ENCODE results near the gene SLC4A7. TPM values are rescaled to one million over a fixed set of nuclear protein-coding genes. Genes with fewer than 3 reads are reported as not detected.
A peak's percentile ranks its signal among the peaks of the same experiment; 100 is the strongest.

Gene SLC4A7
- total RNA-seq, 1 experiment from 2014 or later: 101 TPM

DNA sequence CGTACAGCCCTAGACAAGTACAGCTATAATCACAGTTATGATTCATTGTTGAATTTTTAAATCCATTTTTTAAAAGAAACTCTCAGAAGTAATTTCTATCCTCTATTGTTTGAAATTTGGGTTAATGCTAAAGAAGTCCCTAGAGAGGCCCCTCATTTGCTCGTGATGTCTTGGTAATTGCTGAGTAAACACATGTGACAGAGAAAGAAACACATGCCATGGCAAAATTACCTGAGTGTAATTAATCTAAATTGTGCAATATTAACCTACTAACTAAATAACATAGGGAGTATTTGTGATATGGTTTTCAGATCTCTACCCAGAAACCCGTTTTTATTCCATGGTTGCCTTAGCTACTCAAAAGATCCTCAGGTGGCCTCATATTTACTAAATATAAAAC is 125.8 kb downstream of the SLC4A7 start:
- Histone ChIP-seq H3K9ac (ENCODE audit: low read length) (no peak overlapping the region), H3K4me1 (ENCODE audit: low read length) (peaks cover 27% of the 10 kb centered on the region), H3K36me3 (ENCODE audit: insufficient read depth, low read length) (no peaks in the 10 kb centered on the region), H3K4me2 (ENCODE audit: low read depth, low read length, poor library complexity, severe bottlenecking) (no peak overlapping the region), H3K27ac (ENCODE audit: low read length) (no peak overlapping the region), H3K9me3 (ENCODE audit: low read length) (no peaks in the 10 kb centered on the region), H3K79me2 (ENCODE audit: low read length) (no peaks in the 10 kb centered on the region), H2AFZ (ENCODE audit: low read length) (no peak overlapping the region), H3K9me2 (replicated peaks; ENCODE audit: insufficient read depth, low read length) (no peaks in the 10 kb centered on the region), H3K4me3 (ENCODE audit: low read length) (no peak overlapping the region), H3K27me3 (ENCODE audit: low read length) (no peaks in the 10 kb centered on the region), H4K20me1 (ENCODE audit: insufficient read depth, low read depth, low read length) (no peaks in the 10 kb centered on the region)
- no peak for DNase-seq

DNA sequence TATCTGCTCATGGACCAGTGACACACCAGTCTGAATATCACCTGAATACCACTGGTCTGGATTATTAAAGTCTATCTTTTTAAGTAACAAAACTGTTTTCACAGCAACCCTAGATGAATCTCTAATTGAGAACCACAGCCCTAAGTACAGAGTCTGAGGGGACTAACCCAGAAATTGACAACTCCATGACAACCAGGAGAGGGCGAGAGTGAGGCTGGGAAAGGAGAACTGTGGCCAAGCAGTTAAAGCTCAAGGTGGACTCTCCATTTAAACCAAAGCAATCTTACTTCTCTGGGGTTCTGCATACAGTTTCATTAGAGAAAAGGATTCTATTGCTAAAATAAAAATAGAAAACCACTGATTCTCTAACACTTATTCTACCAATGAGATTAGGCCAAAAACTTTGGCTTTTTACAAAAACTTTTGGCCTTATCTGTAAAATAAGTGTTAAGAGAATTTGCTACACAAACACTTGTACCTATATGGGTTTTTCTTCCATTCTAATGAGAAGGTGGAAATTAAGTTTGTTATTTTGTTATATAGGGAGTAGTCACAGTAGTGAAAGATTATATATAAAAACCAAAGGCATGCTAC is 126.4 kb downstream of the SLC4A7 start:
- peak; percentile 86 for DNase-seq
- no peak overlapping the region for H2AFZ ChIP-seq (ENCODE audit: low read length)

DNA sequence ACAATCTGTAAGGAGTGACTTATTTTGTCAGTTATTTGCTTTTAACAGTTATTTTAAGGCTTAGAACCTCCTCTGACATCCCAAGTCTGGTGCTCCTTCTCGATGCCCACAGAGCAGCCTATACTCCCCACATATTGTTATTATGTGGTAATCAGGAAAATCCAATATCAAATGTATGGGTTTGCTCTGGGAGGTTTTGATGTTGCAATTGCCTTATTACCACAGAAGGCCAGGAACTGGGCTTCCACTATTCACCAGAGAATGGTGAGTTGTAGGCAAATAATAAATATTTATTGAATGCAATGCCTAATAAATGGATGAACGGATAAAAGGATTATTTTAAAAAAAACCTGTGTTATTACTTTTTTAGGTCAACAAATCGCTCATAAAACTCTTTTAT is 127.2 kb downstream of the SLC4A7 start:
- H4K20me1 ChIP-seq (ENCODE audit: insufficient read depth, low read depth, low read length): no peaks in the 10 kb centered on the region
- no peak overlapping the region for H3K27ac ChIP-seq (ENCODE audit: low read length)
- no peak overlapping the region for H3K4me2 ChIP-seq (ENCODE audit: low read depth, low read length, poor library complexity, severe bottlenecking)
- H3K36me3 ChIP-seq (ENCODE audit: insufficient read depth, low read length): no peaks in the 10 kb centered on the region
- no peaks in the 10 kb centered on the region for H3K27me3 ChIP-seq (ENCODE audit: low read length)
- no peaks in the 10 kb centered on the region for H3K9me3 ChIP-seq (ENCODE audit: low read length)
- H3K9me2 ChIP-seq (replicated peaks; ENCODE audit: insufficient read depth, low read length): no peaks in the 10 kb centered on the region
- no peak overlapping the region for H3K4me3 ChIP-seq (ENCODE audit: low read length)
- H3K9ac ChIP-seq (ENCODE audit: low read length): no peak overlapping the region
- no peak overlapping the region for H2AFZ ChIP-seq (ENCODE audit: low read length)
- H3K4me1 ChIP-seq (ENCODE audit: low read length): peaks cover 23% of the 10 kb centered on the region
- H3K79me2 ChIP-seq (ENCODE audit: low read length): no peaks in the 10 kb centered on the region
- DNase-seq: no peak

More for the DNA sequence above, 126.4 kb downstream of the SLC4A7 start:
- no peak overlapping the region for H3K4me2 ChIP-seq (ENCODE audit: low read depth, low read length, poor library complexity, severe bottlenecking)
- H3K9ac ChIP-seq (ENCODE audit: low read length): no peak overlapping the region
- H3K79me2 ChIP-seq (ENCODE audit: low read length): no peaks in the 10 kb centered on the region
- H3K27me3 ChIP-seq (ENCODE audit: low read length): no peaks in the 10 kb centered on the region
- H3K9me2 ChIP-seq (replicated peaks; ENCODE audit: insufficient read depth, low read length): no peaks in the 10 kb centered on the region
- peaks cover 27% of the 10 kb centered on the region for H3K4me1 ChIP-seq (ENCODE audit: low read length)
- H3K36me3 ChIP-seq (ENCODE audit: insufficient read depth, low read length): no peaks in the 10 kb centered on the region
- no peaks in the 10 kb centered on the region for H3K9me3 ChIP-seq (ENCODE audit: low read length)
- H3K4me3 ChIP-seq (ENCODE audit: low read length): no peak overlapping the region
- no peaks in the 10 kb centered on the region for H4K20me1 ChIP-seq (ENCODE audit: insufficient read depth, low read depth, low read length)
- no peak overlapping the region for H3K27ac ChIP-seq (ENCODE audit: low read length)

DNA sequence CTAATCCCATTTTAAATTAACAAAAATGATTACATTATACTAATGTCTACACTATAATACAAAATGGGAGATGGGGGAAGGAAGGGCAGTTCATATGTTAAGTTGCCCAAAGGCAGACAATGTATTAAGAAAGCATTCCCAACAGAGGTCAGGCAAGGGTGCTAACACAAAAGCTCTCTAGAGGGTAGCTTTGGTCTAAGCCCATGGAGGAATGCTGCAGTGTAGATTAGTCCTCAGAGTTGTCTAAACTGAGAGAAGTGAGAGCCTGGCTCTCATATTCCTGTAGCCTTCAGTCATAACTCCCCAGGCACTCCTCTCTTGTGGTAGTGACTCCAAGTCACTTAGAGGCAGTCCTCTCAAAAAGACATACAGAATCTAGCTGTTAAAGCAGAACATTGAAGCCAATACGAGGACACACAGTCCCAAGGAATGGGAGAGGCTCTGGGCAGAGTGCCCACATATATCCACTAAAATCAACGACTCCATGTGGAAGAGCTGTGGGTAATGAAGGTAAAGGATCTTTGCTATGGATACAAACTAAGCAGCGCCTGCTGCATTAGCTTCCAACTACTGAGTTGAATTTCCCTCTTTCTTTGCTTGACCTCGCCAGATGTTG is 129.5 kb downstream of the SLC4A7 start:
- Histone ChIP-seq H3K4me3 (ENCODE audit: low read length) (no peak overlapping the region), H3K4me2 (ENCODE audit: low read depth, low read length, poor library complexity, severe bottlenecking) (no peak overlapping the region), H3K27me3 (ENCODE audit: low read length) (no peaks in the 10 kb centered on the region), H3K36me3 (ENCODE audit: insufficient read depth, low read length) (no peaks in the 10 kb centered on the region), H3K9me2 (replicated peaks; ENCODE audit: insufficient read depth, low read length) (no peaks in the 10 kb centered on the region), H3K9ac (ENCODE audit: low read length) (no peak overlapping the region), H3K4me1 (ENCODE audit: low read length) (peaks cover 11% of the 10 kb centered on the region), H4K20me1 (ENCODE audit: insufficient read depth, low read depth, low read length) (no peaks in the 10 kb centered on the region), H2AFZ (ENCODE audit: low read length) (no peak overlapping the region), H3K79me2 (ENCODE audit: low read length) (no peaks in the 10 kb centered on the region), H3K9me3 (ENCODE audit: low read length) (no peaks in the 10 kb centered on the region), H3K27ac (ENCODE audit: low read length) (no peak overlapping the region)
- no peak for DNase-seq

DNA sequence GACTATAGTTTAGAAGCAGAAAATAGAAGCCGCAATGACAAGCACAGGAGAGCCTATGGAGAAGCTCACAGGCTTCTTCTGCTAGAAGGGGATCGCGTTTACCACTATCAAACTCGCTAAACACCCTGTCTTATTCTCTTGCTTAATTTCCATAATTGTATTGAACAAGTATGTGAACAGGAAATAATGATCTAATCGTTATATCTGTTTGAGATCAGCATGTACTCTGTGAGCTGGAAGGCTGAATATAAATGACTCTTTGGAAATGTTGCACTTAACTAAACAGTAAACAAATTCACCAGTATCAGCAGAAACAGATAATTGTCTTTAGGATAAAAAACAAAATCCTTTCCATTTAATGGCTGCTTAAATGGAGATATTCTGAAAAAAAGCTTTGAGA is 130.0 kb downstream of the SLC4A7 start:
- Histone ChIP-seq H3K27ac (ENCODE audit: low read length) (no peak overlapping the region), H3K4me1 (ENCODE audit: low read length) (peaks cover 6% of the 10 kb centered on the region; the same call in 1 of the 2 replicates), H3K27me3 (ENCODE audit: low read length) (no peaks in the 10 kb centered on the region), H3K4me3 (ENCODE audit: low read length) (no peak overlapping the region), H3K36me3 (ENCODE audit: insufficient read depth, low read length) (no peaks in the 10 kb centered on the region), H2AFZ (ENCODE audit: low read length) (no peak overlapping the region), H3K9ac (ENCODE audit: low read length) (no peak overlapping the region), H3K9me2 (replicated peaks; ENCODE audit: insufficient read depth, low read length) (no peaks in the 10 kb centered on the region), H4K20me1 (ENCODE audit: insufficient read depth, low read depth, low read length) (no peaks in the 10 kb centered on the region), H3K79me2 (ENCODE audit: low read length) (no peaks in the 10 kb centered on the region), H3K9me3 (ENCODE audit: low read length) (no peaks in the 10 kb centered on the region), H3K4me2 (ENCODE audit: low read depth, low read length, poor library complexity, severe bottlenecking) (no peak overlapping the region)
- DNase-seq: no peak

DNA sequence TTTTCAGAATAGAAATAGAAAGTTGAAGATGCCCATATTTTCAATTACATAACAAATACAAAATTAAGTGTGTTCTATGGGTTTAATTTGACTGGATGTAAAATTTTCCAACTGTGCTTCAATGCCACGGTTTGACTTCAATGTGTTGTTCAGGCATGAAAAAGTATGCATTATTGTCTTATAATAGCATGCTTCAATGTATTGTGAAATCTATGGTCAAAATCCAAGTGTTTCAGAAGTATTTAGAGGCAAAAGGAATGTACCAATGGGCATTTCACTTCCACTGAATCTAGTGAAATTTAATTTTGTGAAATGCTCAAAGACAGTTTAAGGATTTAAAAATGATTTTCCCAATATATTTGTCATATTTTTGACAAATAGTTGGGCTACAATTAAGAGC is 131.0 kb downstream of the SLC4A7 start:
- Histone ChIP-seq H3K27me3 (ENCODE audit: low read length) (no peaks in the 10 kb centered on the region), H3K4me2 (ENCODE audit: low read depth, low read length, poor library complexity, severe bottlenecking) (no peak overlapping the region), H3K27ac (ENCODE audit: low read length) (no peak overlapping the region), H3K9ac (ENCODE audit: low read length) (no peak overlapping the region), H4K20me1 (ENCODE audit: insufficient read depth, low read depth, low read length) (no peaks in the 10 kb centered on the region), H2AFZ (ENCODE audit: low read length) (no peak overlapping the region), H3K4me3 (ENCODE audit: low read length) (no peak overlapping the region), H3K4me1 (ENCODE audit: low read length) (peaks cover 6% of the 10 kb centered on the region; the same call in 1 of the 2 replicates), H3K79me2 (ENCODE audit: low read length) (no peaks in the 10 kb centered on the region), H3K9me2 (replicated peaks; ENCODE audit: insufficient read depth, low read length) (no peaks in the 10 kb centered on the region), H3K9me3 (ENCODE audit: low read length) (no peaks in the 10 kb centered on the region), H3K36me3 (ENCODE audit: insufficient read depth, low read length) (no peaks in the 10 kb centered on the region)
- no peak for DNase-seq

DNA sequence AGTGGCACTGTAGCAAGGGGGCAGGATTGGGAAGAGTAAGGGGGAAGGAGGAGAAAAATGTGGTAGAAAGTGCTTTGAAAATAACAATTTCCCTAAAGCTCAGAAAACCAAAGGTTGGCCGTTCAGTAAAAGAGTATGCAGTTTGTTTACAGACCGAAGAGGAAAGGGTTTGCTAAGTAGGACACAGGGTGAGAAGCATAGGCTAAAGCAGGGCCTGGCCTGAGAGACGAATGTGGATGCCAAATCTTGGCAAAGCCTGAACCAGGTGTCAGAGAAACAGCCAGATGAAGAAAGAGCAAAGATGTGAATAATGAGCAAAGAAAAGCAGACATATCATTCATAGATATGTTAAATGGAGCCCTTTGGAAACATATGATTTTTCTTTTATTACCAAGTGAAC is 132.1 kb downstream of the SLC4A7 start:
- Histone ChIP-seq H3K27ac (ENCODE audit: low read length) (no peak overlapping the region), H3K4me3 (ENCODE audit: low read length) (no peak overlapping the region), H3K79me2 (ENCODE audit: low read length) (no peaks in the 10 kb centered on the region), H3K4me2 (ENCODE audit: low read depth, low read length, poor library complexity, severe bottlenecking) (no peak overlapping the region), H3K4me1 (ENCODE audit: low read length) (peaks cover 6% of the 10 kb centered on the region; the same call in 1 of the 2 replicates), H2AFZ (ENCODE audit: low read length) (no peak overlapping the region), H3K9me3 (ENCODE audit: low read length) (no peaks in the 10 kb centered on the region), H3K9me2 (replicated peaks; ENCODE audit: insufficient read depth, low read length) (no peaks in the 10 kb centered on the region), H3K9ac (ENCODE audit: low read length) (no peak overlapping the region), H3K36me3 (ENCODE audit: insufficient read depth, low read length) (no peaks in the 10 kb centered on the region), H4K20me1 (ENCODE audit: insufficient read depth, low read depth, low read length) (no peaks in the 10 kb centered on the region), H3K27me3 (ENCODE audit: low read length) (no peaks in the 10 kb centered on the region)
- DNase-seq: no peak

DNA sequence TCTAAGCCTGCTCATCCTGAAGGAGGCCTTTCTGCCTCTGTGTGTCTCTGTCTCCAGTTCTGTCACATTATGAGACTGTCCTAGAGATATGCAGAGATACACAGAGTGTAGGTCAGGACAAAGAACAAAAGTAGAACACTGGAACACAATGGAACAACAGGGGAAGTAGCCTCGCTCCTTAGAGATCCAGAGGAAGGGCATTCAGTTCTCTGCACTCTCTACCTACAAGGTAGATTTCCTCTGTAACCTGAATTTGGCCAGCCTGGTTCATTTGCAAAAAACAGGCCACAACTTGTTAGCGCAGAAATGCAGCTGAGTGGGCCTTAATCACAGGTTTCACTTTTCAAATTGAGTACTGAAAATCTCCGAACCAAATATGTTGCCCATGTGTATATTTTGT is 134.4 kb downstream of the SLC4A7 start:
- no peak overlapping the region for H3K4me3 ChIP-seq (ENCODE audit: low read length)
- H3K9ac ChIP-seq (ENCODE audit: low read length): no peak overlapping the region
- no peaks in the 10 kb centered on the region for H3K36me3 ChIP-seq (ENCODE audit: insufficient read depth, low read length)
- H3K79me2 ChIP-seq (ENCODE audit: low read length): no peaks in the 10 kb centered on the region
- no peaks in the 10 kb centered on the region for H3K9me2 ChIP-seq (replicated peaks; ENCODE audit: insufficient read depth, low read length)
- no peaks in the 10 kb centered on the region for H3K9me3 ChIP-seq (ENCODE audit: low read length)
- no peak for DNase-seq
- H3K4me2 ChIP-seq (ENCODE audit: low read depth, low read length, poor library complexity, severe bottlenecking): no peak overlapping the region
- H3K27ac ChIP-seq (ENCODE audit: low read length): no peak overlapping the region
- H3K4me1 ChIP-seq (ENCODE audit: low read length): peaks cover 6% of the 10 kb centered on the region; the same call in 1 of the 2 replicates
- no peaks in the 10 kb centered on the region for H3K27me3 ChIP-seq (ENCODE audit: low read length)
- no peak overlapping the region for H2AFZ ChIP-seq (ENCODE audit: low read length)
- no peaks in the 10 kb centered on the region for H4K20me1 ChIP-seq (ENCODE audit: insufficient read depth, low read depth, low read length)

Data from Karpas-422 (cell line).